ENCODE data around the gene MYO15B. TPM values are rescaled to one million over a fixed set of nuclear protein-coding genes. Genes with fewer than 3 reads are reported as not detected.

The MYO15B gene
- total RNA-seq, 1 experiment from 2014 or later: 7.1 TPM

DNA sequence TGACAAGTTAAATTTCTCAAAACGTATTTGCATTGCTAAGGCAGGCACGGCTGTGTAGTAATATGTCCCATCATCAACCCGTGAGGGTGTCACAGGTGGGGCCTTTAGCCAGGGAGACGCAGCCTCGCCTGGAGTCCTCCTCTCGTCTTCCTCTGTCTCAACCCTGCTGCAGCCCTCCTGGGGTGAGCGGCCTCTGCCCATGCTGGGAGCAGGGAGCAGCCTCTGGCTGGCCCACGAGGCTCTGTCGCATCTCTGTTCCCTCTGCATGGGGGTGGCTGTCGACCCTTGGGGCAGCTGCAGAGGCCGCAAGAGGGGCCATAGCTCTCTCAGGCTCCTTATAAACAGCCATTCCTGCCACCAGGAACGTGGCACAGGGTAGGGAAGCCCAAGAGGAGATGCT is 44.8 kb downstream of the MYO15B start:
- ATAC-seq (no peak), DNase-seq (no peak)
- Histone ChIP-seq H3K4me1 (ENCODE audit: insufficient read depth, low read length) (peaks cover 16% of the 10 kb centered on the region), H3K9me2 (replicated peaks; ENCODE audit: low read length) (no peaks in the 10 kb centered on the region), H3K9me3 (ENCODE audit: low read length) (no peaks in the 10 kb centered on the region), H2AFZ (ENCODE audit: low read length) (no peak overlapping the region), H4K20me1 (ENCODE audit: low read length) (no peaks in the 10 kb centered on the region), H3F3A (ENCODE audit: low read length, unreplicated experiment) (no peaks in the 10 kb centered on the region), H3K79me2 (ENCODE audit: low read length) (no peaks in the 10 kb centered on the region), H3K4me2 (ENCODE audit: low read length) (no peak overlapping the region), H3K4me3 (ENCODE audit: low read length) (no peak overlapping the region), H3K27me3 (ENCODE audit: low read length) (no peaks in the 10 kb centered on the region), H3K27ac (ENCODE audit: low read length) (no peak overlapping the region), H3K9ac (ENCODE audit: low read length) (no peak overlapping the region), H3K36me3 (ENCODE audit: low read depth, low read length) (no peaks in the 10 kb centered on the region)
- TF ChIP-seq EZH2phosphoT487 (IDR thresholded peaks at IDR 0.05; ENCODE audit: borderline replicate concordance, low read length) (no peak), EZH2 (IDR thresholded peaks at IDR 0.05; ENCODE audit: low read length, unreplicated experiment) (no peak)
- TF ChIP-seq, protein P1, sequence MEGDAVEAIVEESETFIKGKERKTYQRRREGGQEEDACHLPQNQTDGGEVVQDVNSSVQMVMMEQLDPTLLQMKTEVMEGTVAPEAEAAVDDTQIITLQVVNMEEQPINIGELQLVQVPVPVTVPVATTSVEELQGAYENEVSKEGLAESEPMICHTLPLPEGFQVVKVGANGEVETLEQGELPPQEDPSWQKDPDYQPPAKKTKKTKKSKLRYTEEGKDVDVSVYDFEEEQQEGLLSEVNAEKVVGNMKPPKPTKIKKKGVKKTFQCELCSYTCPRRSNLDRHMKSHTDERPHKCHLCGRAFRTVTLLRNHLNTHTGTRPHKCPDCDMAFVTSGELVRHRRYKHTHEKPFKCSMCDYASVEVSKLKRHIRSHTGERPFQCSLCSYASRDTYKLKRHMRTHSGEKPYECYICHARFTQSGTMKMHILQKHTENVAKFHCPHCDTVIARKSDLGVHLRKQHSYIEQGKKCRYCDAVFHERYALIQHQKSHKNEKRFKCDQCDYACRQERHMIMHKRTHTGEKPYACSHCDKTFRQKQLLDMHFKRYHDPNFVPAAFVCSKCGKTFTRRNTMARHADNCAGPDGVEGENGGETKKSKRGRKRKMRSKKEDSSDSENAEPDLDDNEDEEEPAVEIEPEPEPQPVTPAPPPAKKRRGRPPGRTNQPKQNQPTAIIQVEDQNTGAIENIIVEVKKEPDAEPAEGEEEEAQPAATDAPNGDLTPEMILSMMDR (conservative IDR thresholded peaks at IDR 0.05; ENCODE audit: low read depth, low read length): no peak
- ChIA-PET CTCF (interaction anchor here (0.6 to 2.7 kb wide), 17 partner anchors 12 to 316 kb away, joined by 3 to 83 read pairs (median 5); partner anchors contain the start of genes RECQL5, TMEM94 and TSEN54), POLR2A (ENCODE audit: unreplicated experiment) (interaction anchor here (0.6 to 1.4 kb wide), 3 partner anchors 14 to 63 kb away, joined by 3 to 6 read pairs (median 5); partner anchors contain the start of genes RECQL5 and SAP30BP)
- intact Hi-C loops (cut with micrococcal nuclease): loop anchor here (5.0 kb wide), 1 partner anchor 115 kb away; the partner anchor contains the start of genes CASKIN2 and TSEN54
- BruUV-seq (replicated peaks): no TSS peak

DNA sequence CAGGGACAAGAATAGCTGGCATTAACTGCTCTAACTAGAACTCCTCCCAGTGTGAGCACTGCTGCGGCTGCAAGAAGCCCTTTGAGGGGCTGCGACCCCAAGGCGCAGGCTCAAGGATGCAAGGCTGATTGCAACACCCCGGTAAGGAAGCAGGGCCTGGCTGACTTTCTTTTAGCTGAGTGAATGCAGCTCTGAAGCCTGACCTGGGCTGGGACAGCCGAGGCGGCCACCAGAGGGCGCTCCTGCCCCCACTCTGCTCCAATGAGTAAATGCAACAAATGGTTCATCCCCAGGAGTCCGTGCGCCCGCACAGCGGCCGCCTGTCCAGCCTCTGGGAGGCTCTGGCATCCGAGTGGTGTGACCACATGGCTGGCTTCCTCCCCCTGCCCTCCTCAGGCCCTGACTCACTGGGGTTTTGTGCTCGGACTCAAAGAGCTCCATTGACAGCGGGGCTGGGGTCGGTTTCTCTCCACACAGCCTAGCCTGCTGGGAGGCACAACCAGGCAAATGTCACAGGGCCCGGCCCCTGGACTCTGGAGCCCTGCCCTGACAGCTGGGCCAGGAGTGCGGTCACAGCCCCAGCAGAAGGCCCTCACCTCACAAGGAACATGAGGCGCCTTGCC is 45.4 kb downstream of the MYO15B start, which contains the start of gene SMIM5:
Gene SMIM5 (plus strand): TSS at position 572 of the 623 bp plus-strand sequence. CDS start 6,768 bp downstream, outside the sequence.
- peaks cover 16% of the 10 kb centered on the region for H3K4me1 ChIP-seq (ENCODE audit: insufficient read depth, low read length)
- no peaks in the 10 kb centered on the region for H4K20me1 ChIP-seq (ENCODE audit: low read length)
- ATAC-seq (peak; percentile 85), DNase-seq (peak; percentile 92)
- CTCF ChIA-PET: interaction anchor here (0.6 to 2.7 kb wide), 26 partner anchors 9 to 317 kb away, joined by 3 to 83 read pairs (median 4); partner anchors contain the start of genes RECQL5, TMEM94 and TSEN54
- H3K9ac ChIP-seq (ENCODE audit: low read length): peak within 1 kb of the TSS; percentile 74
- H3K4me2 ChIP-seq (ENCODE audit: low read length): peak within 1 kb of the TSS; percentile 58
- POLR2A ChIA-PET (ENCODE audit: unreplicated experiment): interaction anchor here (0.6 to 1.4 kb wide), 4 partner anchors 13 to 362 kb away, joined by 3 to 6 read pairs (median 4); partner anchors contain the start of genes MIF4GD, RECQL5 and SAP30BP
- H2AFZ ChIP-seq (ENCODE audit: low read length): peak within 1 kb of the TSS; percentile 47
- H3K9me3 ChIP-seq (ENCODE audit: low read length): no peaks in the 10 kb centered on the region
- no peak for TF ChIP-seq EZH2phosphoT487 (IDR thresholded peaks at IDR 0.05; ENCODE audit: borderline replicate concordance, low read length)
- TF ChIP-seq, protein P1 (conservative IDR thresholded peaks at IDR 0.05; ENCODE audit: low read depth, low read length): peak; percentile 98
- BruUV-seq (replicated peaks): no TSS peak
- no peaks in the 10 kb centered on the region for H3K36me3 ChIP-seq (ENCODE audit: low read depth, low read length)
- intact Hi-C loops (cut with micrococcal nuclease): loop anchor here (1.0 to 5.0 kb wide), 4 partner anchors 21 to 117 kb away; partner anchors contain the start of genes CASKIN2 and TSEN54
- no peaks in the 10 kb centered on the region for H3F3A ChIP-seq (ENCODE audit: low read length, unreplicated experiment)
- no peaks in the 10 kb centered on the region for H3K79me2 ChIP-seq (ENCODE audit: low read length)
- H3K27me3 ChIP-seq (ENCODE audit: low read length): no peaks in the 10 kb centered on the region
- no peaks in the 10 kb centered on the region for H3K9me2 ChIP-seq (replicated peaks; ENCODE audit: low read length)
- no peak within 1 kb of the TSS for H3K4me3 ChIP-seq (ENCODE audit: low read length)
- peak within 1 kb of the TSS; percentile 89 for H3K27ac ChIP-seq (ENCODE audit: low read length)

Measured in PC-3 (cell line).